Glutamatergic neuron (in vitro differentiated cells): ENCODE results near the gene ZBTB21. TPM values are rescaled to one million over a fixed set of nuclear protein-coding genes. Genes with fewer than 3 reads are reported as not detected.

Experiments
- DNase-seq: peaks from one replicate; pipeline ENCODE4 v3.0.0; 2022
- H3K27ac Mint-ChIP-seq: one replicate; pipeline ENCODE4 v1.8.0; 2020; ENCODE audit warnings: mild to moderate bottlenecking, mixed read lengths, inconsistent platforms; ENCODE audit not compliant: unreplicated experiment
- H3K27me3 Mint-ChIP-seq: one replicate; pipeline ENCODE4 v1.8.0; 2020; ENCODE audit warnings: mild to moderate bottlenecking, moderate library complexity, mixed read lengths, inconsistent platforms; ENCODE audit not compliant: unreplicated experiment
- H3K36me3 Mint-ChIP-seq: one replicate; pipeline ENCODE4 v1.8.0; 2020; ENCODE audit warnings: mild to moderate bottlenecking, mixed read lengths, inconsistent platforms; ENCODE audit not compliant: unreplicated experiment
- H3K4me1 Mint-ChIP-seq: one replicate; pipeline ENCODE4 v1.8.0; 2020; ENCODE audit warnings: mild to moderate bottlenecking, low read depth, mixed read lengths, inconsistent platforms; ENCODE audit not compliant: unreplicated experiment
- H3K4me3 Mint-ChIP-seq: one replicate; pipeline ENCODE4 v1.8.0; 2020; ENCODE audit warnings: mild to moderate bottlenecking, mixed read lengths, inconsistent platforms; ENCODE audit not compliant: unreplicated experiment
- H3K9me3 Mint-ChIP-seq: one replicate; pipeline ENCODE4 v1.8.0; 2020; ENCODE audit warnings: mild to moderate bottlenecking, moderate library complexity, mixed read lengths, inconsistent platforms; ENCODE audit not compliant: unreplicated experiment
- CTCF ChIP-seq: fragments of 200-600 bp; sonication (generic); IDR thresholded peaks from one replicate; pipeline ENCODE4 v1.5.0; 2021; ENCODE audit not compliant: partially characterized antibody, unreplicated experiment
- total RNA-seq: library from RNA; stranded (reverse); fragmentation: NEBNext Ultra II Directional; extraction: Animal tissue kit (Norgen Biotek cat#: 25700); gene quantifications from one replicate; pipeline ENCODE4 v1.2.1, GENCODE V29; 2021; ENCODE audit not compliant: unreplicated experiment

ZBTB21 gene
- total RNA-seq, 1 donor from 2014 or later: 21.2 TPM

- Mint-ChIP-seq H3K27me3 (peaks cover 8% of the 10 kb centered on the region), H3K9me3 (peaks cover 4% of the 10 kb centered on the region), H3K4me1 (peaks cover 2% of the 10 kb centered on the region), H3K36me3 (no peaks in the 10 kb centered on the region), H3K27ac (no peak overlapping the region), H3K4me3 (no peak overlapping the region)
- no peak for DNase-seq
- TF ChIP-seq CTCF: no peak
These were observed 29.8 kb upstream of the ZBTB21 start for GRCh38 chr21:42039911-42040351.

GRCh38 chr21:42039470-42039901 is 29.3 kb upstream of the ZBTB21 start:
- peaks cover 11% of the 10 kb centered on the region for H3K27me3 Mint-ChIP-seq
- H3K9me3 Mint-ChIP-seq: peaks cover 4% of the 10 kb centered on the region
- no peak overlapping the region for H3K27ac Mint-ChIP-seq
- H3K4me1 Mint-ChIP-seq: peaks cover 4% of the 10 kb centered on the region
- H3K4me3 Mint-ChIP-seq: no peak overlapping the region
- no peak for TF ChIP-seq CTCF
- no peak for DNase-seq
- no peaks in the 10 kb centered on the region for H3K36me3 Mint-ChIP-seq

- Mint-ChIP-seq H3K4me3 (no peak overlapping the region), H3K9me3 (peaks cover 4% of the 10 kb centered on the region), H3K27me3 (peaks cover 9% of the 10 kb centered on the region), H3K4me1 (peaks cover 4% of the 10 kb centered on the region), H3K36me3 (no peaks in the 10 kb centered on the region), H3K27ac (no peak overlapping the region)
- no peak for DNase-seq
- no peak for TF ChIP-seq CTCF
These were observed 28.8 kb upstream of the ZBTB21 start for GRCh38 chr21:42038826-42039425.

- no peak overlapping the region for H3K4me3 Mint-ChIP-seq
- no peaks in the 10 kb centered on the region for H3K36me3 Mint-ChIP-seq
- peaks cover 9% of the 10 kb centered on the region for H3K27me3 Mint-ChIP-seq
- H3K27ac Mint-ChIP-seq: no peak overlapping the region
- H3K9me3 Mint-ChIP-seq: peaks cover 4% of the 10 kb centered on the region
- peaks cover 4% of the 10 kb centered on the region for H3K4me1 Mint-ChIP-seq
- no peak for TF ChIP-seq CTCF
- DNase-seq: no peak
These were observed 28.2 kb upstream of the ZBTB21 start for GRCh38 chr21:42038393-42038792.

- Mint-ChIP-seq H3K27ac (no peak overlapping the region), H3K27me3 (peaks cover 9% of the 10 kb centered on the region), H3K4me3 (no peak overlapping the region), H3K9me3 (peaks cover 4% of the 10 kb centered on the region), H3K36me3 (no peaks in the 10 kb centered on the region), H3K4me1 (peaks cover 4% of the 10 kb centered on the region)
- DNase-seq: no peak
- no peak for TF ChIP-seq CTCF
These were observed 27.8 kb upstream of the ZBTB21 start for GRCh38 chr21:42037943-42038342.
